DND-41 (cell line): ENCODE measurements around the gene ANKRD40.

Experiments
- CTCF ChIP-seq: IDR thresholded peaks from 2 replicates; pipeline ENCODE4 v1.5.1; 2012; ENCODE audit warnings: borderline replicate concordance, low read length, moderate library complexity, mild to moderate bottlenecking; ENCODE audit not compliant: poor library complexity, severe bottlenecking; ENCODE audit errors: extremely low read depth
- EZH2 ChIP-seq: IDR thresholded peaks from 3 replicates; pipeline ENCODE4 v1.6.1; 2012; ENCODE audit warnings: borderline replicate concordance, low read depth, mild to moderate bottlenecking, moderate library complexity, low read length, inconsistent platforms; ENCODE audit not compliant: severe bottlenecking

GRCh38 chr17:50703162-50703561, 4.6 kb downstream of the ANKRD40 start:
- TF ChIP-seq CTCF: no peak
- TF ChIP-seq EZH2: no peak
